ENCODE data around the gene CD48. TPM values are rescaled to one million over a fixed set of nuclear protein-coding genes. Genes with fewer than 3 reads are reported as not detected.

Gene CD48, protein sequence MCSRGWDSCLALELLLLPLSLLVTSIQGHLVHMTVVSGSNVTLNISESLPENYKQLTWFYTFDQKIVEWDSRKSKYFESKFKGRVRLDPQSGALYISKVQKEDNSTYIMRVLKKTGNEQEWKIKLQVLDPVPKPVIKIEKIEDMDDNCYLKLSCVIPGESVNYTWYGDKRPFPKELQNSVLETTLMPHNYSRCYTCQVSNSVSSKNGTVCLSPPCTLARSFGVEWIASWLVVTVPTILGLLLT
- not detected in 2 replicates for total RNA-seq

DNA sequence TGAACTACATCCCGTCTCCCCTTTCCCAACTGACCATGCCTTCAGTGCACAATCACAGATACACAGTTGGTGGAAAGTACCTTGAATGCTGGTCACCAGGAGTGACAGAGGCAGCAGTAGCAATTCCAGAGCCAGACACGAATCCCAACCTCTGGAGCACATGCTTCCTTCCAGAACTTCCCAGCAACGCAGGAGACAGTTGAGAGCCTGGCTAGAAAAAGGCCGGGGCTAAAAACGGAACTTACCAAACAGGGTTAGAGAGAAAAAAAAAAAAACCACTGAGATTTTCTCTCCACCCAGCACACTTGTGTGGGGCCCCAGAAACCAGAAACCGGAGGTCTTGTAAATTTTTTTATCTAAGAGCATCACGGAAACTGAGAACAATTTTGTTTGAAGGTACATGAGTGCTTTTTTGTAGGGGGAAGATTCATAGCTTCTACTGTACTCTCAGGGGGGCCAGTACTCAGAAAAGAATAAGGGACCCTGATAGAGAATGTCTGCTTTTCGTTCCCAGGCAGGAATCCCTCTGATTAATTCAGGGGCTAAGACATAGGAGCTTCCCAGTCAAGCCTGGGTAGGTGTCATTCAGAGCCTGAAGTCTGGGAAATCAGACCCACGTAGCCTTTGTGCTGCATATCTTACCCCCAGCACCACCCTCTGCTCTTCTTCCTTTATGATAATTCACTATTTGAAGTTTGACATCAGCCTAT, at the start of gene CD48:
Gene CD48, minus strand, starts transcription at position 221 of the 710 bp plus-strand sequence. Its CDS starts 59 bp downstream, at position 162.

DNA sequence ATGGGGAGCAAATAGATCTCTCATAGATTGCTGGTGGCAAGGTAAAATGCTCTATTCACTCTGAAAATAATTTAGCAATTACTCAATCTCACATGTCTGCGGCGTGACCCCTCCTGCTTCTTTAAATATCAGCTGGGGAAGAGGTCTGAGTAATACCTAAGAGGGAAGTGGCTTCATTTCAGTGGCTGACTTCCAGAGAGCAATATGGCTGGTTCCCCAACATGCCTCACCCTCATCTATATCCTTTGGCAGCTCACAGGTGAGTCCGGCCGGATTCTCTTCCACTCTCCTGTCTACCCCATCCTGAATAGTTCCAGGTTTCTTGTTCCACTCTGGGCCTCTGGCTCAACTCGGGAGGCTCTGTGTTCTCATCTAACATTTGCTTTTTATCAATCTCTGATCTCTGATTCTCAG, 27.5 kb upstream of the CD48 start, which contains the start of gene SLAMF7:
Gene SLAMF7, plus strand, starts transcription at position 150 of the 414 bp plus-strand sequence. Its CDS starts 55 bp downstream, at position 205.

DNA sequence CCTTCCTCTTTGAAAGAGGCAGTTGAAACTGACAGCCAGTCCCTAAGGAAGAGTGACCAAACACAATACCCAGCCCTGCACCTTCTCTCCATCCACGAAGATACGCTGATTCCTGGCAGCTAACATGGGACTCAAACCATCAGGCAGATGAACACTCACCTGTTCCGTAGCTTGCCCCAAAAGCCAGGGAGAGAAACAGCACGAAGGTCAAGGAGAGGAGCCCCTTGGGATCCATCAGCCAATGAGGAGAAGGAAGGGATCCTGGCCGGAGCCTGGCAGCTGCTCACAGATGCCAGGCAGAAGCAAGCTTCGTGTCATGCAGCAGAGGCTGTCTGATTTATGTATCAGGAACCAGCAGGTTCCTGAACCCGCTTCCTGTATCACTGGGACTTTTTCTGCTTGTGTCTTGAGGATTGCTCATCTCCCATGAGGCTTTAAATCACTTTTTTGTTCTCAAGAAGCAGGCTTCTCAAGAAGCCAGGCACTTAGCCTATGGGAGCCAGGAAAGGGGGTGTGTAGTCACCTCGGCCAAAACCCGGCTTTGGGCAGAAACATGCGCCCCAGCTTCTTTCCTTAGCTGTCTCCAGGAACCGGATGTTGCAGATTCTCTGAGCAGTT, 64.8 kb downstream of the CD48 start, which contains the start of gene SLAMF1:
Gene SLAMF1, minus strand, starts transcription at position 334 of the 618 bp plus-strand sequence. Its CDS starts 99 bp downstream, at position 235.

Other genes starting within 250 kb of the CD48 start
- gene SLAMF6, start 188.6 kb downstream of the CD48 start, total RNA-seq: not detected in 2 replicates
- not detected in 2 replicates for gene CD84, start 132.3 kb downstream of the CD48 start, total RNA-seq
- gene SLAMF1, start 64.8 kb downstream of the CD48 start, total RNA-seq: not detected in 2 replicates
- not detected in 2 replicates for gene SLAMF7, start 27.4 kb upstream of the CD48 start, total RNA-seq
- not detected in 2 replicates for gene LY9, start 84.4 kb upstream of the CD48 start, total RNA-seq
- not detected in 2 replicates for gene CD244, start 151.1 kb upstream of the CD48 start, total RNA-seq
- not detected in 2 replicates for gene ITLN1, start 173.4 kb upstream of the CD48 start, total RNA-seq
- not detected in 2 replicates for gene ITLN2, start 243.0 kb upstream of the CD48 start, total RNA-seq